Measurements from ENCODE around the gene PNPLA5.
"Not testable (repeated sequence)": the region's sequence is repeated elsewhere in the genome, so short reads cannot be mapped to it uniquely, and the experiment has no call there.

PNPLA5 gene

GRCh38 chr22:43881091-43882061 is 10.4 kb downstream of the PNPLA5 start:
- DNase-seq (ENCODE audit: low read depth): no peak

- no peak for DNase-seq (ENCODE audit: low read depth)
Observed at GRCh38 chr22:43880541-43880991, 11.2 kb downstream of the PNPLA5 start.

GRCh38 chr22:43879901-43880540 is 11.8 kb downstream of the PNPLA5 start:
- DNase-seq (ENCODE audit: low read depth): no peak

GRCh38 chr22:43878831-43879550 is 12.8 kb downstream of the PNPLA5 start:
- DNase-seq (ENCODE audit: low read depth): no peak

- no peak for DNase-seq (ENCODE audit: low read depth)
Observed at GRCh38 chr22:43878079-43878795, 13.6 kb downstream of the PNPLA5 start.

GRCh38 chr22:43876866-43877509 is 14.8 kb downstream of the PNPLA5 start:
- DNase-seq (ENCODE audit: low read depth): no peak

GRCh38 chr22:43869799-43870198 is 22.0 kb downstream of the PNPLA5 start:
- no peak for DNase-seq (ENCODE audit: low read depth)

GRCh38 chr22:43869001-43869400 is 22.8 kb downstream of the PNPLA5 start:
- not testable (repeated sequence) for DNase-seq (ENCODE audit: low read depth)

GRCh38 chr22:43867839-43868635 is 23.8 kb downstream of the PNPLA5 start:
- no peak for DNase-seq (ENCODE audit: low read depth)

- DNase-seq (ENCODE audit: low read depth): no peak
Observed at GRCh38 chr22:43862882-43863202, 29.0 kb downstream of the PNPLA5 start.

- no peak for DNase-seq (ENCODE audit: low read depth)
Observed at GRCh38 chr22:43862074-43862881, 29.5 kb downstream of the PNPLA5 start, which contains the start of gene SULT4A1. SULT4A1 (minus strand) TSS chr22:43862513; CDS start chr22:43862382, 131 bp downstream.

- DNase-seq (ENCODE audit: low read depth): no peak
Observed at GRCh38 chr22:43861529-43861928, 30.3 kb downstream of the PNPLA5 start.

GRCh38 chr22:43860831-43861230 is 31.0 kb downstream of the PNPLA5 start:
- no peak for DNase-seq (ENCODE audit: low read depth)

GRCh38 chr22:43860126-43860525 is 31.7 kb downstream of the PNPLA5 start:
- DNase-seq (ENCODE audit: low read depth): no peak

GRCh38 chr22:43859621-43860020 is 32.2 kb downstream of the PNPLA5 start:
- no peak for DNase-seq (ENCODE audit: low read depth)

GRCh38 chr22:43859176-43859575 is 32.6 kb downstream of the PNPLA5 start:
- no peak for DNase-seq (ENCODE audit: low read depth)

- DNase-seq (ENCODE audit: low read depth): no peak
Observed at GRCh38 chr22:43858156-43858895, 33.5 kb downstream of the PNPLA5 start.

- DNase-seq (ENCODE audit: low read depth): no peak
Observed at GRCh38 chr22:43857367-43857766, 34.4 kb downstream of the PNPLA5 start.

GRCh38 chr22:43855431-43855830 is 36.4 kb downstream of the PNPLA5 start:
- no peak for DNase-seq (ENCODE audit: low read depth)

Measured in activated T-helper 1 cell treated with Interleukin-2 at 50 U/mL for 16 hours (primary cell).